ENCODE measurements around the gene SERPINB3.
"Not testable (repeated sequence)": the region's sequence is repeated elsewhere in the genome, so short reads cannot be mapped to it uniquely, and the experiment has no call there.

Gene SERPINB3

DNA sequence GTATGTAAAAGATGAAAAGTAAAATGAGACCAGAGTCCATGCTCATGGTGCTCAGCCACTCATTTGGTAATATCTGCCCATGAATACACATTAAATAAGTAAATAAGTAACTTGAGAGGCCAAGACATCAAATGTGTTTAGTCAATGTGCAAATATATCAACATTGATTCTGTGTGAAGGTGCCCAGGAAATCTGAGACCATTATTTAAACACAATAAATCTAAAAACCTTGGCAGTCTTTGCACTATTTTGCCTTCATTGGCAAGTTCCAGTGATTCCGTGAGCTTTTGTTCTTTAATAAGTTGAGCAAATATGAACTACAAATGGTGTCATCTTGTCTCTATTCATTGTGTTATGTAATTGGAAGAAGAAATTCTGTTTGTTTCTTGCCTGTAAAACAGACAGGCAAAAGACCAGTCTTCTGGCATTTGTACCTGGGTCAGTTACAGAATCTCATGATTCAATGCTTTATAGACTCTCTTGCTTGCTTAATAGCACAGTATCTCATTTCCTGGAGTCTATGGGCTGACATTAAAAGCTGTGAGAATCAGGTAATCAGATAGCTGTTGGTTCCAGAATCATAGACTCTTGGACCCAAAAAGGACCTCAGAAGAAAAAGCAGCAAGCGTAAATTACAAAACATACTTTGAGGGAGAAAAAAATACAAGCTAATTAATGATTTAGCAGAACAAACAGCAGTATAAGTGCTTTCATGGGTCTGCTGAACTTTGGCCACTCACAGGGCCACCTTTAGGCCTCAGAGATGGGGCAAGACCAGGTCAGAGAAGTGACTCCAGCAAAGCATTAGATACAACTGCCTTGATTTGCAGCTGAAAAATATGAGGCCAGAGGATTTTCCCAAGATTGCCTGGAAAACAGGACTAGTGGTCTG is 20.0 kb upstream of the SERPINB3 start:
- TF ChIP-seq, protein P1, sequence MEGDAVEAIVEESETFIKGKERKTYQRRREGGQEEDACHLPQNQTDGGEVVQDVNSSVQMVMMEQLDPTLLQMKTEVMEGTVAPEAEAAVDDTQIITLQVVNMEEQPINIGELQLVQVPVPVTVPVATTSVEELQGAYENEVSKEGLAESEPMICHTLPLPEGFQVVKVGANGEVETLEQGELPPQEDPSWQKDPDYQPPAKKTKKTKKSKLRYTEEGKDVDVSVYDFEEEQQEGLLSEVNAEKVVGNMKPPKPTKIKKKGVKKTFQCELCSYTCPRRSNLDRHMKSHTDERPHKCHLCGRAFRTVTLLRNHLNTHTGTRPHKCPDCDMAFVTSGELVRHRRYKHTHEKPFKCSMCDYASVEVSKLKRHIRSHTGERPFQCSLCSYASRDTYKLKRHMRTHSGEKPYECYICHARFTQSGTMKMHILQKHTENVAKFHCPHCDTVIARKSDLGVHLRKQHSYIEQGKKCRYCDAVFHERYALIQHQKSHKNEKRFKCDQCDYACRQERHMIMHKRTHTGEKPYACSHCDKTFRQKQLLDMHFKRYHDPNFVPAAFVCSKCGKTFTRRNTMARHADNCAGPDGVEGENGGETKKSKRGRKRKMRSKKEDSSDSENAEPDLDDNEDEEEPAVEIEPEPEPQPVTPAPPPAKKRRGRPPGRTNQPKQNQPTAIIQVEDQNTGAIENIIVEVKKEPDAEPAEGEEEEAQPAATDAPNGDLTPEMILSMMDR (IDR thresholded peaks at IDR 0.05; ENCODE audit: low read length, missing control alignments): no peak
- no peak for DNase-seq (ENCODE audit: low read depth)
- no peak overlapping the region for H3K4me3 ChIP-seq (replicated peaks; ENCODE audit: low read depth, low read length)

DNA sequence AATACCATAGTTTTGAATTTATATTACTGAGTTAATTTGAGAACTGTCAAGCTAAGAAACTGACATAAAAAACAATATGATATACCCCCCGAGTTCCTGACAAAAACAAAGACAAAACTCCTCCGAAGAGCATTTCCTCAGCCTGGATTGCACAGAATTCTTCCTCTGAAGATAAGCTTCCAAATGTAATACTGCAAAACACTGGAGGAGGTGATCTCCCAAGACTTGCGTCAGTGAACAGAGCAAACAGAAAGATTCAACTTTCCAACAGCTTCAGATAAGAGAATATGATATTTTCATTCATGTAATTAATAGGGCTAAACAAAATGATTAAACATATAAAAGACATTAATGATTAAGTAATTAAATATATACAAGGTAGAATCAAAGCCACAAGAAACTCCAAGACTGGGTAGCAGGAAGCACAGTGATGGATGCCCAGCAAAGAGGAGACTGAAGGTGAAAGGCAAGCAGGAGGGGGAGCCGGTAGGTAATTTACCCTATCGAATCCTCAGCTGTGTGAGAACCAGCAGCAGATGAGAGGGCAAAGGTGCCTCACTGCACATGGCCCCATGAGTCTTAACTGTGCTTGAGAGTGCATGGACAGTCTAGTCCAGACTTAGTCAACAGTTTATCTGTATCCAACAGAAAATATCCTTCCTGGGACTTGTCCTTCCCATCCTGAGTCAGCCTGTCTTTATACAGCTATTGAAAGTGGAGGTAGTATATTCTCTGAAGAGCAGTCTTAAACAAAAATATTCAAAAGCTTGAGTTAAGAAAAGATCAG is 18.3 kb upstream of the SERPINB3 start:
- no peak for DNase-seq (ENCODE audit: low read depth)
- TF ChIP-seq, protein P1 (IDR thresholded peaks at IDR 0.05; ENCODE audit: low read length, missing control alignments): no peak
- H3K4me3 ChIP-seq (replicated peaks; ENCODE audit: low read depth, low read length): no peak overlapping the region

DNA sequence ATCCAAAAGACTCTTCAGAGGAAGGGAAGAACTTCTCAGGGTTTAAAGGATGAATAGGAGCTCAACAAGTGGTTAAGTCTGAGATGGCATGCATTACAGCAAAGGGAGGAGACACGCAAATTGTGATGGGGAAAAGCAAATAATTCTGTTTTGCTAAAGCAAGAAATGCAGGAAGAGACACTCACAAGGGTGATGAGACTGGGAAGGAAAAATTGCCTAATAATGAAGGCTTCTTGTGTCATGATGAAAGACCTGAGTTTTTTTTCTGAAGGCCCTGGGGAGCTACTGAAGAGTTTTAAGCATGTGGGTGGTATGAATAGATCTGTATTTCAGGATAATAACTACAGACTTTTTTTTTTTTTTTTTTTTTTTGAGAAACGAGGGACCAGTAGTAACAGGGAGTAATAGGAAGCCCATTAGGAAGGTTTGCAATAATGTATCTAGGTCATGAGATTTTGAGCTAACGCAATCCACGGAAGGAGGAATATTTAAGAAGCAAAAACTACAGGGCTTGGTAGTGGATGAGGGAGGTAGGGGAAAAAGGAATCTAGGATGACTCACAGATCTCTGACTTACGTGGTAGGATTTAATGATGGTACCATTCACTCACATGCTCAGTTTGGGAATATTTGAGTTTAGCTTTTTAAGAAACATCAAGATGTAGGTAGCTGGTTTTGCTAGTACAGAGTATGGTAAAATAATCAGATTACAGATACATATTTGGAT is 16.0 kb upstream of the SERPINB3 start:
- no peak for DNase-seq (ENCODE audit: low read depth)
- no peak overlapping the region for H3K4me3 ChIP-seq (replicated peaks; ENCODE audit: low read depth, low read length)
- TF ChIP-seq, protein P1 (IDR thresholded peaks at IDR 0.05; ENCODE audit: low read length, missing control alignments): no peak

DNA sequence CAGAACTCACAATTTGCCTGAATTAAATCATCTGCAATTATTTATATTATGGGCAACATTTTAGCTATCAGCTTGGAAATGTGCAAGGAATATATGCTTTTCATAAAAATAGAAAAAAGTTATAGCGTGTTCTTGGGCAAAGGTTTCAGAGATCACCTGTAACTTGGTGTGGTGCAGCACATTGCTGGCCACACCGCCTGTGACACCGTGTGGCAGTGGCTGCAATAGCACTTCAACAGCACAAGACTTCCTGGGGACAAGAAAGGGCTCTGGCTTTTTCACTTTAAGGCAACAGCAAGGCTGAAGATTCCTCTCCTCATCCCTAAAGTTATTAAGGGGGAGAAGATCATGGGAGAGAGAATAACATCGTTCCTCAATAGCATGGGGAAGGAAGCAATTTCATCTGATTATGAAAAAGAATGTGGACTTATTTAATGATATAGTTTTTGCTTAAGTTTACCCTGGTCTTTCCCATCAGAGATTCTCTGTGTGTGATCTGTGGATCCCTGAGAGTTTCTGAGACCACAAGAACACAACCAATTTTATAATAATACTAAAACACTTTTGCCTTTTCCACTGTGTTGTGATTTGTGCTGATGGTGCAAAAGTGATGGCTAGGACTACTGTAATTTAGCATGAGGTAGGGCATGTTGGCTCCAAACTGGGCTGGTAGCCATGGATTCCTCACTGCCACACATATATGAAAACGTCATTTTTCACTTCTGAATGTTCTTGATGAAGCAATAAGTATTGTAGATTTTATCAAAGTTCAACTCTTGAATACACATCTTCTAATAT is 15.0 kb upstream of the SERPINB3 start:
- TF ChIP-seq, protein P1 (IDR thresholded peaks at IDR 0.05; ENCODE audit: low read length, missing control alignments): no peak
- H3K4me3 ChIP-seq (replicated peaks; ENCODE audit: low read depth, low read length): no peak overlapping the region
- DNase-seq (ENCODE audit: low read depth): no peak

DNA sequence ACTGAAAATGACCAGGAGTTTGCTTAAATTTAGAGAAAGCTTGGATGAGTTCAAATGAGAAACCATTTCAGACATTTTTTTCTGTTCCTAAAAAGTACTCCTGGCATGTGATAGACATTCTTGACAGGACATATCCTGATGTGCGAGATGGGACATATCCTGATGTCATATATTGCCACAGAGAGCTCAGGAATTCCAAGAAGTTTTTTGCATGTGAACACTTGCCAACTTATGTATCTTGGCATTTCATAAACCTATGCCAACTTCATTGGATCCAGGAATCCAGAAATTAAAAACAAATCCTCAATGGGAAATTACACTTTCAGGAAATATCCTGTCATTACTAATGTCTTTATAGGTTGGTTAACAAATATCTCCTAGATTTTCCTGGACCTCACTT is 2.9 kb upstream of the SERPINB3 start:
- TF ChIP-seq, protein P1 (IDR thresholded peaks at IDR 0.05; ENCODE audit: low read length, missing control alignments): no peak
- no peak for DNase-seq (ENCODE audit: low read depth)
- no peak overlapping the region for H3K4me3 ChIP-seq (replicated peaks; ENCODE audit: low read depth, low read length)

DNA sequence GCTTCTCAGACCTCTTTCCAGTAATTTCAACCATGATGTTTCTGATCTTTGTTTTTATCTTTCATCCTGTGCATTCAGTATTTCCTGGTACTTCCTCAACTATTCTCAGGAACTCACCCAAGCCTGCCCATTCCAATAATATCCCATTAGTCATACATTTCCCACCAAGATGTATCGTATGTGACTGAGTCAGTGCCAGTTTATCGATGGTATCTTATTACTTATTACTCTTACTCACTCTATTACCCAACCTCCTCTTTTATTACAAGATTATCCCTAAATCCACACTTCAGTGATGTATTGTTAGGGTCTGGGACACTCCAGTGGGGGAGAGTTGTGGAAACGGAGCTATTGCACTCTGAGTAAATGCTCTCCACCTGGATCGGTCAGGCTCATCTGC is 2.8 kb downstream of the SERPINB3 start:
- not testable (repeated sequence) for H3K4me3 ChIP-seq (replicated peaks; ENCODE audit: low read depth, low read length); DNase-seq (ENCODE audit: low read depth)

DNA sequence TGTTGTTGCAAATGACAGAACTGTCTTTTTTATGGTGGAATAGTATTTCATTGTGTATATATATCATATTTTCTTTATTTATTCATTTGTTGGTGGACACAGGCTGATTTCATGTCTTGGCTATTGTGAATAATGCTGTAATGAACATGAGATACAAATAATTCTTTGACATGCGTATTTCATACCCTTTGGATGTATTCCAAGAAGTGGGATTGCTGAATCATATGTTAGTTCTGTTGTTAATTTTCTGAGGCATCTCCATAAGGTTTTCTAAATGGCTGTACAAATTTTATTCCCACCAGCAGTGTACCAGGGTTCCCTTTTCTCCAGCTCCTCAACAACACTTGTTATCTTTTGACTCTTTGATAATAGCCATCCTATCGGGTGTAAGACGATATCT is 11.4 kb downstream of the SERPINB3 start:
- not testable (repeated sequence) for DNase-seq (ENCODE audit: low read depth)

More for the DNA sequence above, 11.4 kb downstream of the SERPINB3 start:
- not testable (repeated sequence) for H3K4me3 ChIP-seq (replicated peaks; ENCODE audit: low read depth, low read length)
